HCT116 (cell line): ENCODE measurements around the gene IMMP2L. TPM values are rescaled to one million over a fixed set of nuclear protein-coding genes. Genes with fewer than 3 reads are reported as not detected.

ENCODE experiments used
- ATAC-seq: fragments of 200-7000 bp; cut with Tn5 transposase; 2 replicates; pipeline ENCODE4 v1.9.1; 2020; ENCODE audit warnings: mild to moderate bottlenecking, moderate library complexity
- BruUV-seq: library from RNA; stranded (reverse); fragments of 400-500 nt; replicated peaks from 2 replicates; lab custom pipeline; 2021; lab: Mats Ljungman, UMichigan
- CTCF ChIA-PET: fragments of 300-600 bp; sonication (Branson Sonifier 250); formaldehyde crosslinking; loops from one replicate; lab custom pipeline; 2021; ENCODE audit warnings: antibody characterized with exemption; lab: Charles Lee
- POLR2A ChIA-PET: fragments of 300-600, 350-600 bp; sonication (Branson Sonifier 250); formaldehyde crosslinking; loops from one replicate; lab custom pipeline; 2021; ENCODE audit warnings: antibody characterized with exemption; lab: Charles Lee
- RAD21 ChIA-PET, 2 experiments: fragments of 300-600 bp; sonication (Branson Sonifier 250); formaldehyde crosslinking; loops; one replicate each; lab custom pipeline; 2023; ENCODE audit warnings: low total read pairs in 2 of 2; ENCODE audit not compliant: uncharacterized antibody in 2 of 2, unreplicated experiment in 2 of 2, low non-redundant PET in 1 of 2; lab: Charles Lee
- DNase-seq: peaks from one replicate; pipeline ENCODE4 v3.0.0-alpha.2; 2010; ENCODE audit warnings: low read depth, low spot score
- H2AFZ ChIP-seq: fragments of 200-600 bp; shearing (Covaris generic), sonication (generic); 2 replicates; pipeline ENCODE4 v1.6.1; 2017; ENCODE audit warnings: low read depth, mixed run types, mixed read lengths, antibody characterized with exemption, low read length; ENCODE audit not compliant: poor library complexity, severe bottlenecking
- H3K27ac ChIP-seq: 2 replicates; pipeline ENCODE4 v1.5.1; 2012; ENCODE audit warnings: low read depth, low read length
- H3K27me3 ChIP-seq: fragments of 200-600 bp; sonication (generic); 2 replicates; pipeline ENCODE4 v1.6.1; 2016; ENCODE audit warnings: mixed run types, low read length, mixed read lengths; ENCODE audit not compliant: insufficient read depth
- H3K36me3 ChIP-seq, 2 experiments: fragments of 200-500 bp in 1 of 2; fragments of 200-600 bp in 1 of 2; sonication (Bioruptor generic) in 1 of 2; sonication (generic) in 1 of 2; 2 replicates each; pipeline versions ENCODE4 v1.5.1 to v1.6.1; 2014 to 2016; ENCODE audit warnings: low read length in 2 of 2, inconsistent platforms in 1 of 2, mixed read lengths in 1 of 2, mixed run types in 1 of 2; ENCODE audit not compliant: insufficient read depth in 2 of 2, control insufficient read depth in 1 of 2
- H3K4me1 ChIP-seq, 2 experiments: fragments of 200-600 bp in 1 of 2; sonication (generic) in 1 of 2; 2 replicates each; pipeline versions ENCODE4 v1.5.1 to v1.6.1; 2012 to 2017; ENCODE audit warnings: low read length in 2 of 2, inconsistent platforms in 1 of 2, mild to moderate bottlenecking in 1 of 2, mixed read lengths in 1 of 2, mixed run types in 1 of 2, moderate library complexity in 1 of 2; ENCODE audit not compliant: insufficient read depth in 2 of 2, control insufficient read depth in 1 of 2
- H3K4me2 ChIP-seq: fragments of 200-600 bp; sonication (generic); 2 replicates; pipeline ENCODE4 v1.6.1; 2017; ENCODE audit warnings: mixed run types, low read length, mixed read lengths
- H3K4me3 ChIP-seq, 2 experiments: fragments of 200-600 bp in 1 of 2; sonication (generic) in 1 of 2; replicated peaks in 1 of 2; 2 replicates each; pipeline ENCODE4 v1.5.1; 2011 to 2016; ENCODE audit warnings: low read length in 2 of 2, control low read depth in 1 of 2, low read depth in 1 of 2, mild to moderate bottlenecking in 1 of 2, mixed read lengths in 1 of 2, mixed run types in 1 of 2
- H3K79me2 ChIP-seq: fragments of 200-600 bp; sonication (generic); 2 replicates; pipeline ENCODE4 v1.6.1; 2017; ENCODE audit warnings: mild to moderate bottlenecking, mixed run types, low read length, moderate library complexity, mixed read lengths; ENCODE audit not compliant: insufficient read depth
- H3K9ac ChIP-seq: fragments of 200-600 bp; sonication (generic); 2 replicates; pipeline ENCODE4 v1.6.1; 2016; ENCODE audit warnings: low read length, mixed read lengths
- H3K9me2 ChIP-seq: fragments of 200-600 bp; sonication (generic), shearing (Covaris generic); 2 replicates; pipeline ENCODE4 v1.6.1; 2017; ENCODE audit warnings: mixed run types, mild to moderate bottlenecking, moderate library complexity; ENCODE audit not compliant: insufficient read depth
- H3K9me3 ChIP-seq, 2 experiments: fragments of 200-500 bp in 1 of 2; fragments of 200-600 bp in 1 of 2; sonication (Bioruptor generic) in 1 of 2; sonication (generic) in 1 of 2; 2 replicates each; pipeline ENCODE4 v1.6.1; 2014 to 2017; ENCODE audit warnings: low read length in 2 of 2, mixed read lengths in 2 of 2, inconsistent platforms in 1 of 2, low read depth in 1 of 2, mild to moderate bottlenecking in 1 of 2, mixed run types in 1 of 2, moderate library complexity in 1 of 2; ENCODE audit not compliant: control insufficient read depth in 1 of 2, insufficient read depth in 1 of 2
- H4K20me1 ChIP-seq: fragments of 200-600 bp; sonication (generic), shearing (Covaris generic); 2 replicates; pipeline ENCODE4 v1.6.1; 2017; ENCODE audit warnings: mixed run types, mild to moderate bottlenecking, moderate library complexity; ENCODE audit not compliant: insufficient read depth
- ATF3 ChIP-seq: IDR thresholded peaks from 2 replicates; pipeline ENCODE4 v1.6.1; 2012
- CBX3 ChIP-seq: IDR thresholded peaks from 2 replicates; pipeline ENCODE4 v1.6.1; 2012; ENCODE audit warnings: low read depth
- CEBPB ChIP-seq: IDR thresholded peaks from 2 replicates; pipeline ENCODE4 v1.6.1; 2012; ENCODE audit warnings: low read depth
- CTCF ChIP-seq, 3 experiments: fragments of 200-600 bp in 1 of 3; sonication (generic) in 1 of 3; IDR thresholded peaks in 2 of 3; conservative IDR thresholded peaks in 1 of 3; 2 replicates each; pipeline ENCODE4 v1.5.1; 2012 to 2017; ENCODE audit warnings: low read depth in 2 of 3, low read length in 2 of 3, antibody characterized with exemption in 1 of 3, borderline replicate concordance in 1 of 3, control low read depth in 1 of 3, mild to moderate bottlenecking in 1 of 3, mixed read lengths in 1 of 3, mixed run types in 1 of 3, moderate library complexity in 1 of 3; ENCODE audit not compliant: insufficient read depth in 1 of 3
- EGR1 ChIP-seq: IDR thresholded peaks from 2 replicates; pipeline ENCODE4 v1.6.1; 2012; ENCODE audit warnings: low read depth
- ELF1 ChIP-seq: IDR thresholded peaks from 2 replicates; pipeline ENCODE4 v1.6.1; 2012; ENCODE audit warnings: low read depth, borderline replicate concordance
- EZH2 ChIP-seq: fragments of 200-600 bp; sonication (generic); IDR thresholded peaks from 2 replicates; pipeline ENCODE4 v1.6.1; 2017; ENCODE audit warnings: antibody characterized with exemption, mixed run types
- EZH2phosphoT487 ChIP-seq: fragments of 200-600 bp; IDR thresholded peaks from 2 replicates; pipeline ENCODE4 v1.6.1; 2018; ENCODE audit warnings: antibody characterized with exemption, borderline replicate concordance
- FOSL1 ChIP-seq: IDR thresholded peaks from 2 replicates; pipeline ENCODE4 v1.6.1; 2012; ENCODE audit warnings: low read depth
- MAX ChIP-seq: IDR thresholded peaks from 2 replicates; pipeline ENCODE4 v1.6.1; 2012
- POLR2A ChIP-seq: IDR thresholded peaks from 2 replicates; pipeline ENCODE4 v1.7.0; 2011; ENCODE audit warnings: borderline replicate concordance; ENCODE audit not compliant: insufficient read depth, insufficient read length; ENCODE audit errors: extremely low read depth
- POLR2AphosphoS5 ChIP-seq: IDR thresholded peaks from 2 replicates; pipeline ENCODE4 v1.6.1; 2011; ENCODE audit warnings: mild to moderate bottlenecking, low read depth, low read length, moderate library complexity
- RAD21 ChIP-seq: IDR thresholded peaks from 2 replicates; pipeline ENCODE4 v1.6.1; 2012; ENCODE audit warnings: low read depth, mild to moderate bottlenecking
- SIN3A ChIP-seq: IDR thresholded peaks from 2 replicates; pipeline ENCODE4 v1.6.1; 2012; ENCODE audit warnings: low read depth
- SP1 ChIP-seq: IDR thresholded peaks from 2 replicates; pipeline ENCODE4 v1.6.1; 2012; ENCODE audit warnings: low read depth
- SRF ChIP-seq: IDR thresholded peaks from 2 replicates; pipeline ENCODE4 v1.6.1; 2012; ENCODE audit warnings: low read depth
- YY1 ChIP-seq: IDR thresholded peaks from 2 replicates; pipeline ENCODE4 v1.6.1; 2011; ENCODE audit warnings: low read length, low read depth, moderate library complexity, mild to moderate bottlenecking; ENCODE audit not compliant: insufficient replicate concordance; ENCODE audit errors: extremely low read depth
- ZFX ChIP-seq: fragments of 450-650 bp; IDR thresholded peaks from 2 replicates; pipeline ENCODE4 v1.6.1; 2017
- ZNF274 ChIP-seq: fragments of 200-500 bp; sonication (Bioruptor generic); IDR thresholded peaks from 2 replicates; pipeline ENCODE4 v1.6.1; 2014; ENCODE audit warnings: mild to moderate bottlenecking, low read depth, low read length, inconsistent platforms
- intact Hi-C: fragments of 100-400 bp; cut with micrococcal nuclease; formaldehyde crosslinking; loops from 2 replicates; pipeline ENCODE4 v1.10.0; 2022
- total RNA-seq: library from RNA; stranded (reverse); gene quantifications from one replicate; pipeline ENCODE4 v1.2.1, GENCODE V29; 2021; ENCODE audit not compliant: unreplicated experiment
- TF ChIP-seq, protein P1 (sequence below): IDR thresholded peaks from 2 replicates; pipeline ENCODE4 v1.6.1; 2011; ENCODE audit warnings: mild to moderate bottlenecking, low read length, moderate library complexity; ENCODE audit not compliant: insufficient replicate concordance; ENCODE audit errors: extremely low read depth

The IMMP2L gene
- total RNA-seq, 1 experiment from 2014 or later = 21.1 TPM

GRCh38 chr7:111438369-111439289 is 123.7 kb downstream of the IMMP2L start:
- Histone ChIP-seq H3K9me2 (no peaks in the 10 kb centered on the region), H2AFZ (no peak overlapping the region), H3K4me1 (no peaks in the 10 kb centered on the region), H3K4me3 (no peak overlapping the region), H3K9me3 (no peaks in the 10 kb centered on the region), H3K4me2 (no peak overlapping the region), H3K79me2 (no peaks in the 10 kb centered on the region), H4K20me1 (no peaks in the 10 kb centered on the region), H3K9ac (no peak overlapping the region), H3K27me3 (no peaks in the 10 kb centered on the region), H3K36me3 (no peaks in the 10 kb centered on the region), H3K27ac (no peak overlapping the region)
- POLR2A ChIA-PET = no interaction called here
- no peak for ATAC-seq
- CTCF ChIA-PET = no interaction called here
- RAD21 ChIA-PET = no interaction called here
- intact Hi-C loops = no loop called here
- BruUV-seq = no TSS peak
- no peak for DNase-seq
- TF ChIP-seq POLR2A = no peak
- TF ChIP-seq RAD21 = no peak
- no peak for TF ChIP-seq EZH2
- TF ChIP-seq ZNF274 = no peak
- no peak for TF ChIP-seq EGR1
- TF ChIP-seq SP1 = no peak
- TF ChIP-seq MAX = no peak
- no peak for TF ChIP-seq CEBPB
- TF ChIP-seq, protein P1, sequence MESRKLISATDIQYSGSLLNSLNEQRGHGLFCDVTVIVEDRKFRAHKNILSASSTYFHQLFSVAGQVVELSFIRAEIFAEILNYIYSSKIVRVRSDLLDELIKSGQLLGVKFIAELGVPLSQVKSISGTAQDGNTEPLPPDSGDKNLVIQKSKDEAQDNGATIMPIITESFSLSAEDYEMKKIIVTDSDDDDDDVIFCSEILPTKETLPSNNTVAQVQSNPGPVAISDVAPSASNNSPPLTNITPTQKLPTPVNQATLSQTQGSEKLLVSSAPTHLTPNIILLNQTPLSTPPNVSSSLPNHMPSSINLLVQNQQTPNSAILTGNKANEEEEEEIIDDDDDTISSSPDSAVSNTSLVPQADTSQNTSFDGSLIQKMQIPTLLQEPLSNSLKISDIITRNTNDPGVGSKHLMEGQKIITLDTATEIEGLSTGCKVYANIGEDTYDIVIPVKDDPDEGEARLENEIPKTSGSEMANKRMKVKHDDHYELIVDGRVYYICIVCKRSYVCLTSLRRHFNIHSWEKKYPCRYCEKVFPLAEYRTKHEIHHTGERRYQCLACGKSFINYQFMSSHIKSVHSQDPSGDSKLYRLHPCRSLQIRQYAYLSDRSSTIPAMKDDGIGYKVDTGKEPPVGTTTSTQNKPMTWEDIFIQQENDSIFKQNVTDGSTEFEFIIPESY = no peak
- no peak for TF ChIP-seq EZH2phosphoT487
- TF ChIP-seq ELF1 = no peak
- TF ChIP-seq ATF3 = no peak
- TF ChIP-seq CBX3 = no peak
- TF ChIP-seq SIN3A = no peak
- no peak for TF ChIP-seq YY1
- no peak for TF ChIP-seq FOSL1
- no peak for TF ChIP-seq CTCF (IDR thresholded peaks at IDR 0.05 in 2 of 3, conservative IDR thresholded peaks at IDR 0.05 in 1 of 3; ENCODE audit: borderline replicate concordance in 1 of 3, insufficient read depth in 1 of 3, low read depth in 2 of 3, low read length in 2 of 3)
- TF ChIP-seq ZFX = no peak
- no peak for TF ChIP-seq POLR2AphosphoS5
- TF ChIP-seq SRF = no peak
